ENCODE results near the gene SUPT4H1.

Gene SUPT4H1

GRCh38 chr17:58326609-58327362, 25.2 kb downstream of the SUPT4H1 start:
- no peaks in the 10 kb centered on the region for H3K36me3 ChIP-seq (ENCODE audit: control insufficient read depth, insufficient read depth, low read length)
- peaks cover 3% of the 10 kb centered on the region for H3K4me1 ChIP-seq (ENCODE audit: control insufficient read depth, low read depth, low read length)
- H3K9ac ChIP-seq (ENCODE audit: low read length) = no peak overlapping the region
- no peak overlapping the region for H2BK5ac ChIP-seq (ENCODE audit: low read length)
- no peak overlapping the region for H3K23ac ChIP-seq (ENCODE audit: low read length)
- no peak overlapping the region for H3K56ac ChIP-seq (ENCODE audit: low read length)
- H4K5ac ChIP-seq (ENCODE audit: low read length) = no peak overlapping the region
- H2AK5ac ChIP-seq (ENCODE audit: low read length) = no peak overlapping the region
- H2BK15ac ChIP-seq (replicated peaks; ENCODE audit: low read depth) = no peak overlapping the region
- DNase-seq = no peak
- H3K4ac ChIP-seq (ENCODE audit: low read depth, low read length) = no peak overlapping the region
- H3K79me1 ChIP-seq (ENCODE audit: low read length) = no peaks in the 10 kb centered on the region
- H2BK120ac ChIP-seq (ENCODE audit: low read depth, low read length) = no peak overlapping the region
- H3K4me3 ChIP-seq (ENCODE audit: low read length) = no peak overlapping the region
- H3K27ac ChIP-seq (ENCODE audit: low read depth, low read length) = no peak overlapping the region
- no peaks in the 10 kb centered on the region for H3K79me2 ChIP-seq (ENCODE audit: control insufficient read depth, insufficient read depth, low read length)
- no peak overlapping the region for H3K18ac ChIP-seq (ENCODE audit: low read length)
- H4K8ac ChIP-seq (ENCODE audit: low read depth, low read length) = no peak overlapping the region
- H3K4me2 ChIP-seq (ENCODE audit: low read length) = no peak overlapping the region
- H3K27me3 ChIP-seq (ENCODE audit: insufficient read depth, low read length, poor library complexity) = no peaks in the 10 kb centered on the region
- no CpG with 5 or more reads among the region's 9 CpGs for WGBS (ENCODE audit: extremely low coverage, insufficient coverage, low lambda C conversion rate)

DNA sequence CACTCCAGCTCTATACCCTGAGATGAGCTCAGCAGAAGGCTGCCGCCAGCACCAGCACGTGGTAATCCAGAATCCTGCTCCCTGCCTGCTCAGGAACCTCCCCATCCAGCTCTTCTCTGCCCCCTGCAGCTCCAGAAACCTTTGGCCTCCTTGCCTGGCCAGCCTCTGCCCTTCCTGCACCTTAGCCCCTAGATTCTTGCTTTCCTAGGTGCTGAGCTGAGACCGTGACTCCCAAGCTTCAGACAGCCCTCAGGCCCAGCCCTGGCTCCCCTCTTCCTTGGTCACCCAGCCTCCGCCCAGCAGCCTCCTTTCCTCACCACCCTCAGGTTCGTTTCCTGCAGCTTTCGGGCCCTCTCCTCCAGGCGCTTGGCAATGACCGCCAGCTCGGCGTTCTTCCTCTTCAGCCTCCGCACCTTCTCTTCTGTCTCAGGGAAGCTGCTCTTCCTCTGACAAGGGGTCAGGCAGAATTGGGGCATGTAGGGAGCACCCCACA, 26.0 kb downstream of the SUPT4H1 start:
- Histone ChIP-seq H2AK5ac (ENCODE audit: low read length) (no peak overlapping the region), H4K8ac (ENCODE audit: low read depth, low read length) (no peak overlapping the region), H3K9ac (ENCODE audit: low read length) (no peak overlapping the region), H3K23ac (ENCODE audit: low read length) (no peak overlapping the region), H2BK15ac (replicated peaks; ENCODE audit: low read depth) (no peak overlapping the region), H3K56ac (ENCODE audit: low read length) (no peak overlapping the region), H3K79me1 (ENCODE audit: low read length) (no peaks in the 10 kb centered on the region), H3K27me3 (ENCODE audit: insufficient read depth, low read length, poor library complexity) (no peaks in the 10 kb centered on the region), H3K4ac (ENCODE audit: low read depth, low read length) (no peak overlapping the region), H3K36me3 (ENCODE audit: control insufficient read depth, insufficient read depth, low read length) (no peaks in the 10 kb centered on the region), H3K4me2 (ENCODE audit: low read length) (no peak overlapping the region), H3K27ac (ENCODE audit: low read depth, low read length) (no peak overlapping the region), H3K4me3 (ENCODE audit: low read length) (no peak overlapping the region), H2BK120ac (ENCODE audit: low read depth, low read length) (no peak overlapping the region), H4K5ac (ENCODE audit: low read length) (no peak overlapping the region), H3K4me1 (ENCODE audit: control insufficient read depth, low read depth, low read length) (peaks cover 2% of the 10 kb centered on the region), H3K18ac (ENCODE audit: low read length) (no peak overlapping the region), H3K79me2 (ENCODE audit: control insufficient read depth, insufficient read depth, low read length) (no peaks in the 10 kb centered on the region), H2BK5ac (ENCODE audit: low read length) (no peak overlapping the region)
- WGBS (ENCODE audit: extremely low coverage, insufficient coverage, low lambda C conversion rate) = no CpG with 5 or more reads among the region's 11 CpGs
- peak; percentile 57 for DNase-seq

- Histone ChIP-seq H3K4ac (ENCODE audit: low read depth, low read length) (no peak overlapping the region), H3K4me3 (ENCODE audit: low read length) (no peak overlapping the region), H3K56ac (ENCODE audit: low read length) (no peak overlapping the region), H3K27ac (ENCODE audit: low read depth, low read length) (no peak overlapping the region), H4K8ac (ENCODE audit: low read depth, low read length) (no peak overlapping the region), H2AK5ac (ENCODE audit: low read length) (no peak overlapping the region), H3K4me2 (ENCODE audit: low read length) (no peak overlapping the region), H3K79me2 (ENCODE audit: control insufficient read depth, insufficient read depth, low read length) (no peaks in the 10 kb centered on the region), H3K9ac (ENCODE audit: low read length) (no peak overlapping the region), H3K4me1 (ENCODE audit: control insufficient read depth, low read depth, low read length) (no peaks in the 10 kb centered on the region), H2BK5ac (ENCODE audit: low read length) (no peak overlapping the region), H3K18ac (ENCODE audit: low read length) (no peak overlapping the region), H2BK15ac (replicated peaks; ENCODE audit: low read depth) (no peak overlapping the region), H3K27me3 (ENCODE audit: insufficient read depth, low read length, poor library complexity) (no peaks in the 10 kb centered on the region), H4K5ac (ENCODE audit: low read length) (no peak overlapping the region), H2BK120ac (ENCODE audit: low read depth, low read length) (no peak overlapping the region), H3K36me3 (ENCODE audit: control insufficient read depth, insufficient read depth, low read length) (no peaks in the 10 kb centered on the region), H3K23ac (ENCODE audit: low read length) (no peak overlapping the region), H3K79me1 (ENCODE audit: low read length) (no peaks in the 10 kb centered on the region)
- no CpG with 5 or more reads among the region's 11 CpGs for WGBS (ENCODE audit: extremely low coverage, insufficient coverage, low lambda C conversion rate)
- peak; percentile 83 for DNase-seq
Measured at GRCh38 chr17:58325289-58325726, 26.7 kb downstream of the SUPT4H1 start.

- Histone ChIP-seq H2BK120ac (ENCODE audit: low read depth, low read length) (no peak overlapping the region), H3K4me3 (ENCODE audit: low read length) (peak overlapping the region; percentile 39), H2BK5ac (ENCODE audit: low read length) (no peak overlapping the region), H3K79me2 (ENCODE audit: control insufficient read depth, insufficient read depth, low read length) (no peaks in the 10 kb centered on the region), H3K4me1 (ENCODE audit: control insufficient read depth, low read depth, low read length) (no peaks in the 10 kb centered on the region), H3K23ac (ENCODE audit: low read length) (peak overlapping the region; percentile 37), H3K56ac (ENCODE audit: low read length) (peak overlapping the region; percentile 92), H3K27me3 (ENCODE audit: insufficient read depth, low read length, poor library complexity) (no peaks in the 10 kb centered on the region), H3K4me2 (ENCODE audit: low read length) (peak overlapping the region; percentile 72), H2AK5ac (ENCODE audit: low read length) (no peak overlapping the region), H3K36me3 (ENCODE audit: control insufficient read depth, insufficient read depth, low read length) (no peaks in the 10 kb centered on the region), H3K79me1 (ENCODE audit: low read length) (no peaks in the 10 kb centered on the region), H3K18ac (ENCODE audit: low read length) (peak overlapping the region; percentile 34), H4K5ac (ENCODE audit: low read length) (no peak overlapping the region), H4K8ac (ENCODE audit: low read depth, low read length) (no peak overlapping the region), H3K27ac (ENCODE audit: low read depth, low read length) (no peak overlapping the region), H3K9ac (ENCODE audit: low read length) (peak overlapping the region; percentile 57), H2BK15ac (replicated peaks; ENCODE audit: low read depth) (no peak overlapping the region), H3K4ac (ENCODE audit: low read depth, low read length) (no peak overlapping the region)
- DNase-seq = peak; percentile 62
- no CpG with 5 or more reads among the region's 66 CpGs for WGBS (ENCODE audit: extremely low coverage, insufficient coverage, low lambda C conversion rate)
Measured at GRCh38 chr17:58324409-58325288, 27.4 kb downstream of the SUPT4H1 start.

DNA sequence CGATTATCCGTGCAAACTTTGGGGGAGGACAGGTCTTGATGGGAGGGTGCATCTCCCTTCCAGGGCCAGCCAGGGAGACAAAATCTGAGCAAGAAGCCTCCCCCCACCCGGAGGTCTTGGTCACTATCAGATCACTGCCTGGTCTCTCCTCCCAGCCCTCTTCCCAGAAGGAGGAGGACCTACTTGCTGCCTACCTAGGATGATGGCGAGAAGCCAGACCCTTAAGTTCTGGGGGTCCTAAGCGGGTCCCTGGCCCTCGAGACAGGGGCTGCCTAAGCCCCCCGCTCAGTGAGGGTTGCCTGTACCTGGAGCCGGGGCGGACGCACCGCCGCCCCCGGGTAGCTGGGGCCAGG, 28.0 kb downstream of the SUPT4H1 start:
- H2BK15ac ChIP-seq (replicated peaks; ENCODE audit: low read depth) = no peak overlapping the region
- H3K18ac ChIP-seq (ENCODE audit: low read length) = peak overlapping the region; percentile 34
- no peak overlapping the region for H2BK120ac ChIP-seq (ENCODE audit: low read depth, low read length)
- DNase-seq = no peak
- H3K36me3 ChIP-seq (ENCODE audit: control insufficient read depth, insufficient read depth, low read length) = no peaks in the 10 kb centered on the region
- H3K27ac ChIP-seq (ENCODE audit: low read depth, low read length) = no peak overlapping the region
- H2AK5ac ChIP-seq (ENCODE audit: low read length) = no peak overlapping the region
- H3K9ac ChIP-seq (ENCODE audit: low read length) = peak overlapping the region; percentile 57
- peak overlapping the region; percentile 92 for H3K56ac ChIP-seq (ENCODE audit: low read length)
- no peak overlapping the region for H2BK5ac ChIP-seq (ENCODE audit: low read length)
- H3K4ac ChIP-seq (ENCODE audit: low read depth, low read length) = no peak overlapping the region
- H3K79me2 ChIP-seq (ENCODE audit: control insufficient read depth, insufficient read depth, low read length) = no peaks in the 10 kb centered on the region
- no peaks in the 10 kb centered on the region for H3K27me3 ChIP-seq (ENCODE audit: insufficient read depth, low read length, poor library complexity)
- H3K4me2 ChIP-seq (ENCODE audit: low read length) = peak overlapping the region; percentile 72
- H3K23ac ChIP-seq (ENCODE audit: low read length) = peak overlapping the region; percentile 50
- H3K4me3 ChIP-seq (ENCODE audit: low read length) = no peak overlapping the region
- H4K5ac ChIP-seq (ENCODE audit: low read length) = no peak overlapping the region
- no peaks in the 10 kb centered on the region for H3K4me1 ChIP-seq (ENCODE audit: control insufficient read depth, low read depth, low read length)
- H4K8ac ChIP-seq (ENCODE audit: low read depth, low read length) = no peak overlapping the region
- no CpG with 5 or more reads among the region's 13 CpGs for WGBS (ENCODE audit: extremely low coverage, insufficient coverage, low lambda C conversion rate)
- no peaks in the 10 kb centered on the region for H3K79me1 ChIP-seq (ENCODE audit: low read length)
